ENCODE measurements around the gene MANBA.
"Not testable (repeated sequence)": the region's sequence is repeated elsewhere in the genome, so short reads cannot be mapped to it uniquely, and the experiment has no call there.

MANBA gene

GRCh38 chr4:102718833-102719575, 41.8 kb downstream of the MANBA start:
- DNase-seq: peak; percentile 19

GRCh38 chr4:102717448-102718092, 43.2 kb downstream of the MANBA start:
- no peak for DNase-seq

- peak; percentile 5 for DNase-seq
Measured at GRCh38 chr4:102715057-102715456, 45.7 kb downstream of the MANBA start.

GRCh38 chr4:102713774-102714173, 47.0 kb downstream of the MANBA start:
- DNase-seq: not testable (repeated sequence)

GRCh38 chr4:102713096-102713495, 47.7 kb downstream of the MANBA start:
- DNase-seq: peak; percentile 35

GRCh38 chr4:102710986-102711385, 49.8 kb downstream of the MANBA start:
- DNase-seq: no peak

- DNase-seq: not testable (repeated sequence)
Measured at GRCh38 chr4:102709060-102709459, 51.7 kb downstream of the MANBA start.

DNA sequence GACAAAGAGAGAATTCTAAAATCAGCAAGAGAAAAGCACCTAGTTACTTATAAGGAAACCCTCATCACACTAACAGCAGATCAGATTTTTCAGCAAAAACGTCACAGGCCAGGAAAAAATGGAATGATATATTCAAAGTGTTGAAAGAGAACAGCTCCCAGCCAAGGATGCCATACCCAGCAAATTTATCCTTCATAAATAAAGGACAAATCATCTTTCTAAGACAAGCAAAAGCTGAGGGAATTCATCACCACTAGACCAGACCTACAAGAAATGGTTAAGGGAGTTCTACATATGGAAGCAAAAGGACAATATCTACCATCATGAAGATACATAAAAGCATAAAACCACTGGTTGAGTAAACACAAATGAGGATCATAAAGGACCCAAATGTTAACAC, 53.6 kb downstream of the MANBA start:
- no peak for DNase-seq

- no peak for DNase-seq
Measured at GRCh38 chr4:102705391-102705935, 55.3 kb downstream of the MANBA start.

GRCh38 chr4:102696758-102697157, 64.0 kb downstream of the MANBA start:
- DNase-seq: no peak

- no peak for DNase-seq
Measured at GRCh38 chr4:102694791-102695190, 66.0 kb downstream of the MANBA start.

- no peak for DNase-seq
Measured at GRCh38 chr4:102693861-102694260, 66.9 kb downstream of the MANBA start.

- no peak for DNase-seq
Measured at GRCh38 chr4:102693262-102693850, 67.4 kb downstream of the MANBA start.

GRCh38 chr4:102692474-102692873, 68.3 kb downstream of the MANBA start:
- no peak for DNase-seq

DNA sequence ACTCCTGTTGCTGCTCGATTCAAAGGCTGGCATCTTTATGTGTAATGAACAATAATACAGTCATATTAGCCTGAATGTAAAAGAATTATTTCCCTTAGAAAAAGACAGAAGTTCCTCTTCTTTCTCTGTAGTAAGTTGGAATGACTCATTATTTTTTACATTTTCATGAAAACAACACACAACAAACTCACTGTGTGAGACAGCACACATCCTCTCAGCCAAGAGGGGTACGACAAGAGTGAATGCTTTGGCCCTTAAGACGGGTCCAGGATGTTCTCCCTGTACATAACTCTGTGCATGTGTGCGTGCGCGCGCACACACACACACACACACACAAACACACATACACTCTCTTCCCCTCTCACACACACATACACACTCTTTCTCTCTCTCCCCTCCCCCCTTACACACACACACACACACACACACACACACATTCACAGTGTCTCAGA, 72.8 kb downstream of the MANBA start:
- DNase-seq: no peak

DNA sequence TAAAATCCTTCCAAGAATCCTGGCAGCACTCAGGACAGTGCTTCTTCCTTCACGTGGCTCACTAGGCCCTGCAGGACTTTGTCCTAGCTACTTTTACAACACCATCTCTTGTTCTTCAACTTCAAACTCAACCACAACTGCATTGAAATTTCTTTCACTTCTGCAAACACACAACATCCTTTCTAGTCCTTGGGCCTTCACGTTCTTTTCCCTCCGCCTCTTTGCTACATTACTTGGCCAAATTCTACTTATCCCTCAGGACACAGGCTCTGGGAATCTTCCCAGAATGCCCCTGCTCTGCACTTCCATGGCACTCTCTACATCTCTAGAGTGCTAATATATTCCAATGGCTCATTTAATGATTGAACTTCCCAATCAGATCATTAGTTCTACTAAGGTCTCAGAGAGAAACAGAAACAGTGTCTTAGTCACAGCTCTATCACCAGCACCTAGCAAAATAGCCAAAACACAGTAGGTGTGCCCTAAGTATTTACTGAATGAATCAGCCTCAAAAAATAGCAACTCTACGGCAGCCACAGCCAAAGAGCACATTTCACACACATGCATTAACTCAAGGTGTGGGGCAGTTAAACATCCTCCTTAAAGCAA, 73.3 kb downstream of the MANBA start:
- DNase-seq: peak; percentile 26

DNA sequence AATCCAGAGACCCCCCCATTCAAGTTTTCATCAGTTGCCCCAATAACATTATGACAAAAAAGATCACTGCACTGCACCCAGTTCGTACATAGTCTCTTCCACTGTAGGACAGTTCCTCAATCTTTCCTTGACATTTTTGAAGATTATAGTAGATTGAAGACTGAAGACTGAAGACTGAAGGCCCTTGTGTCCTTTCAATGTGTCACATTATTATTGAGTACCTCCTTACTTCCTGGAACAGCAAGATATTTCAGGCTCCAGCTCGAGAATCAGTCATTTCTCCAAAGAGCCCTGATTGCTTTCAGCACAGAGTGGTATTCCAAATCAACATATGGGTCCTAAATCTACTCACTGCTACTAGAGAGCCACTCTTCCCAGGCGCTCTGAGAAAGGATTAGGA, 75.0 kb downstream of the MANBA start:
- DNase-seq: no peak

- DNase-seq: peak; percentile 48
Measured at GRCh38 chr4:102684610-102685052, 76.1 kb downstream of the MANBA start.

DNA sequence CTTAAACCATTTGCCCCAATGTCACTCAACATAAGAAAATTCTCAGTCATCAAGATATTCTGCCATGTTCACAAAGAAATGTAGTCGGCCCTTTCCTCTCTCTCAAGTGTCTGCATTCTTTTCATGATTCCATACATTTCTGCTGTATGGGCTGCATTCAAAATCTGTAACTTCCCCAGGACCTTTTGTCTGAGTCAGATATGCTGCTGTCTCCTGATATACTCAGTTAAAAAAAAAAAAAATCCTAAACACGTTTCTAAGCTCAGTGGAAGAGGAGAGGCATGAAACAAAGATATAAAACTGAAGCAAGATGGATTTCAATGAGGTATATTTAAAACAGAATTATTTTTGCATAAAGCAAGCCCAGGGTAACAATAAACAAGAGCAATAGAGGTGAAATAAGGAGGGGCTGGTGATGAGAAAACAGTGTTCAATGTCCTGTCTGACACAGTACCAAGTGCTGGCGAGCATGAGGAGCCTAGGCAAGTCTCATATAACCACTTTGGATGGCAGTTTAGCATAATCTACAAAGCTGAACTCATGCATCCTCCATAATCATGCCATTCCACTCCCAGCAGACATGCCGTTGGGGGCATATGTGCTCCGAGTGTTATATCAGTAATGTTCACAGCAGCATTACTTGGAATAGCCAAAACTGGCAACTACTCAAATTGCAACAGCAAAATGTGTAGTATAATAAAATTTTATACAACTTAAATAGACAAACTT, 76.7 kb downstream of the MANBA start:
- peak; percentile 29 for DNase-seq

DNA sequence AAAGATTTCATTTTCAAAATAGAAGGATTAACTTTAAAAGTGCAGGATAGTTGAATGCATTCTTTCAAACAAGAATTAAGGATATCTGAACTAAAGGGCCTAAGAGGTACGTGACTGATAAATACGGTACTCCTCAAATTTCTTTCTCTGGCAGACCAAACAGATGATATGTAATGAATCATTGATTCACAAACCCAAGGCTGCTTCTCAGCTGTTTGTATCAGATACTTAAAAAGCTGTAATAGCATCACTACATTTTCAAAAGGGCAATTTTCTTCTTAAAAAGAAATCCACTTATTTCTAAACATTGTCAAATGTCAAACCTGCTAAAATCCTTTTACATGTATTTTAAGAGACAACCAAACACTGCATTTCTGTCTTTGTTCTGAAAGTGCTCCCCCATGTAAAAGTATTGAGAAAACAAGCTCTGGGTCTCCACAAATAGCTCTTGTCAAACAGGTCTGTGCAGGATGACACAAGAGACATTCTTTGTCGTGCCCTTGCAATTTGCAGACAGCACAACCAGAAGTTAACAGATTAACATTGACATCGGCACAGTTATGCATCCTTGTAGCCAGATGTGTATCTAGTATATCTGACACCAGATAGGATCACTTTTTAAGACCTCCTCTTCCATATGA, 82.0 kb downstream of the MANBA start:
- no peak for DNase-seq

GRCh38 chr4:102678107-102678506, 82.7 kb downstream of the MANBA start:
- no peak for DNase-seq

- peak; percentile 28 for DNase-seq
Measured at GRCh38 chr4:102675141-102675540, 85.6 kb downstream of the MANBA start.
